K562 (cell line): ENCODE results near the gene FAM53A. TPM values are rescaled to one million over a fixed set of nuclear protein-coding genes. Genes with fewer than 3 reads are reported as not detected.
A peak's percentile ranks its signal among the peaks of the same experiment; 100 is the strongest.

ENCODE experiments used
- ATF7 ChIP-seq: fragments of 450-650 bp; IDR thresholded peaks from 2 replicates; pipeline ENCODE4 v1.7.1; 2014; ENCODE audit warnings: mild to moderate bottlenecking, moderate library complexity
- CBFB ChIP-seq: sonication (generic); formaldehyde crosslinking; IDR thresholded peaks from 2 replicates; pipeline ENCODE4 v1.4.0; 2020; ENCODE audit warnings: mild to moderate bottlenecking, missing genetic modification reagents
- CBX3 ChIP-seq, 2 experiments: IDR thresholded peaks; 1 replicate in 1 of 2; 2 replicates in 1 of 2; pipeline ENCODE4 v1.6.1; 2012; ENCODE audit warnings: inconsistent platforms in 2 of 2, low read length in 2 of 2, borderline replicate concordance in 1 of 2, control low read depth in 1 of 2
- E2F1 ChIP-seq: sonication (generic); formaldehyde crosslinking; IDR thresholded peaks from 2 replicates; pipeline ENCODE4 v1.8.1; 2023; ENCODE audit warnings: mild to moderate bottlenecking, missing genetic modification reagents, moderate library complexity
- E4F1 ChIP-seq: fragments of 250-450 bp; sonication (Bioruptor Pico); IDR thresholded peaks from 2 replicates; pipeline ENCODE4 v1.5.0; 2021; ENCODE audit warnings: mild to moderate bottlenecking, borderline replicate concordance
- FOXJ2 ChIP-seq: fragments of 200-800 bp; sonication (Bioruptor generic); IDR thresholded peaks from 2 replicates; pipeline ENCODE4 v1.6.1; 2016; ENCODE audit warnings: missing genetic modification characterization, missing compliant biosample characterization
- FOXO4 ChIP-seq: fragments of 450-650 bp; formaldehyde crosslinking; IDR thresholded peaks from 2 replicates; pipeline ENCODE4 v1.4.0; 2020; ENCODE audit warnings: mild to moderate bottlenecking, moderate library complexity
- HLTF ChIP-seq: fragments of 450-650 bp; IDR thresholded peaks from 2 replicates; pipeline ENCODE4 v1.6.1; 2016
- MAFK ChIP-seq: IDR thresholded peaks from 2 replicates; pipeline ENCODE4 v1.6.1; 2011; ENCODE audit warnings: low read length, improper control_type of control experiment
- MBD1 ChIP-seq: fragments of 250-450 bp; sonication (Bioruptor Pico); IDR thresholded peaks from 2 replicates; pipeline ENCODE4 v1.8.0; 2022; ENCODE audit warnings: inconsistent platforms
- MCM7 ChIP-seq, 2 experiments: fragments of 450-650 bp; IDR thresholded peaks; 2 replicates each; pipeline ENCODE4 v1.6.1; 2016 to 2018
- NFXL1 ChIP-seq: fragments of 450-650 bp; formaldehyde crosslinking; IDR thresholded peaks from 2 replicates; pipeline ENCODE4 v1.4.0; 2021; ENCODE audit warnings: mild to moderate bottlenecking
- PURB ChIP-seq: sonication (generic); formaldehyde crosslinking; IDR thresholded peaks from 2 replicates; pipeline ENCODE4 v1.9.0; 2021; ENCODE audit warnings: low read depth, mild to moderate bottlenecking, missing genetic modification reagents
- SIN3B ChIP-seq: fragments of 450-650 bp; IDR thresholded peaks from 2 replicates; pipeline ENCODE4 v1.6.1; 2017; ENCODE audit warnings: low read depth, mild to moderate bottlenecking, moderate library complexity
- STAT5A ChIP-seq: IDR thresholded peaks from 2 replicates; pipeline ENCODE4 v1.6.1; 2012; ENCODE audit warnings: low read length, inconsistent platforms, borderline replicate concordance
- STAT6 ChIP-seq: sonication (generic); formaldehyde crosslinking; IDR thresholded peaks from 2 replicates; pipeline ENCODE4 v1.8.1; 2023; ENCODE audit warnings: mild to moderate bottlenecking, missing genetic modification reagents
- XRCC4 ChIP-seq: IDR thresholded peaks from one replicate; pipeline ENCODE4 v1.6.1; 2011; ENCODE audit not compliant: insufficient read depth, insufficient read length; ENCODE audit errors: extremely low read depth
- ZKSCAN8 ChIP-seq: fragments of 200-800 bp; sonication (Bioruptor generic); IDR thresholded peaks from 2 replicates; pipeline ENCODE4 v1.6.1; 2016; ENCODE audit warnings: missing genetic modification characterization, missing compliant biosample characterization
- ZNF232 ChIP-seq: sonication (generic); formaldehyde crosslinking; IDR thresholded peaks from 2 replicates; pipeline ENCODE4 v1.8.0; 2022; ENCODE audit warnings: mild to moderate bottlenecking, missing genetic modification reagents
- ZNF431 ChIP-seq: sonication (generic); formaldehyde crosslinking; IDR thresholded peaks from 2 replicates; pipeline ENCODE4 v1.8.0; 2022; ENCODE audit warnings: mild to moderate bottlenecking, missing genetic modification reagents
- polyA plus RNA-seq, 8 experiments: library from polyadenylated mRNA; depleted of rRNA in 4 of 8; stranded (reverse) in 5 of 8; unstranded in 3 of 8; fragments of >200 nt; fragmentation: Nextera tagmentation in 2 of 8; fragmentation: Illumina TruSeq in 1 of 8; extraction: Ambion mirVana in 2 of 8; extraction: Trizol in 1 of 8; gene quantifications; 2 replicates each; pipeline versions ENCODE4 v1.2.1 to v1.2.3, GENCODE V29; 2011 to 2014; ENCODE audit warnings: inconsistent platforms in 1 of 8, missing spikeins in 1 of 8
- total RNA-seq, 7 experiments: library from RNA; depleted of rRNA in 6 of 7; stranded (reverse); fragments of >200 nt in 6 of 7; fragmentation: Illumina TruSeq in 2 of 7; extraction: Trizol in 2 of 7; gene quantifications; 2 replicates each; pipeline versions ENCODE4 v1.2.1 to v1.2.3, GENCODE V29; 2011 to 2021; ENCODE audit warnings: low replicate concordance in 1 of 7

Gene FAM53A
- total and polyA plus RNA-seq, 9 of the 15 experiments (the other 6 are each of a cell fraction or from before 2014, with no cell fraction given): 0.53 to 2.7 (median 1.4) TPM; not detected in 2

- TF ChIP-seq MBD1 (no peak), FOXJ2 (tag) (no peak), ATF7 (no peak), HLTF (no peak), E4F1 (CRISPR knock-in tag) (no peak), E2F1 (CRISPR knock-in tag) (0 out of 2 replicates have a peak, but pooled peaks have one; percentile 25), MCM7 (IDR thresholded peaks at IDR 0.05) (no peak), NFXL1 (no peak), FOXO4 (CRISPR knock-in tag) (no peak), ZNF232 (CRISPR knock-in tag) (no peak), XRCC4 (no peak), PURB (no peak), CBX3 (IDR thresholded peaks at IDR 0.05; ENCODE audit: borderline replicate concordance in 1 of 2, low read length in 2 of 2) (peak in 1 of 2 experiments; percentile 2; a peak in 1 of 3 replicates), ZKSCAN8 (CRISPR knock-in tag) (no peak), MAFK (no peak), SIN3B (no peak), STAT5A (no peak), CBFB (no peak), ZNF431 (CRISPR knock-in tag) (no peak), STAT6 (CRISPR knock-in tag) (0 out of 2 replicates have a peak, but pooled peaks have one; percentile 40)
These were observed 27.6 kb upstream of the FAM53A start (continued) for GRCh38 chr4:1711571-1712215.
